Right lobe of liver (tissue), 6 donors: ENCODE results near the gene TAOK3. TPM values are rescaled to one million over a fixed set of nuclear protein-coding genes. Genes with fewer than 3 reads are reported as not detected.

ENCODE experiments used
- ATAC-seq, 4 donors: fragments of 200-7000 bp; cut with Tn5 transposase; one replicate each; pipeline ENCODE4 v1.9.1; 2020; ENCODE audit warnings: mild to moderate bottlenecking in 4 of 4, moderate library complexity in 4 of 4
- DNase-seq, 3 donors: peaks; one replicate each; pipeline ENCODE4 v3.0.0-alpha.2; 2020
- H3K27ac ChIP-seq, 3 donors: fragments of 200-600 bp; one replicate each; pipeline ENCODE4 v1.8.0; 2022
- H3K27me3 ChIP-seq, 2 donors: fragments of 200-600 bp; one replicate each; pipeline ENCODE4 v1.8.0; 2022
- H3K36me3 ChIP-seq, 4 donors: fragments of 200-600 bp; sonication (generic) in 1 of 4; one replicate each; pipeline versions ENCODE4 v1.5.1 to v1.8.0; 2017 to 2022; ENCODE audit warnings: control low read depth in 1 of 4
- H3K4me1 ChIP-seq, 4 donors: fragments of 200-600 bp; sonication (generic) in 1 of 4; one replicate each; pipeline versions ENCODE4 v1.5.1 to v1.8.0; 2017 to 2022; ENCODE audit warnings: control low read depth in 1 of 4
- H3K4me3 ChIP-seq, 3 donors: fragments of 200-600 bp; one replicate each; pipeline ENCODE4 v1.8.0; 2022
- H3K9me3 ChIP-seq, 4 donors: fragments of 200-600 bp; sonication (generic) in 1 of 4; one replicate each; pipeline versions ENCODE4 v1.5.1 to v1.8.0; 2017 to 2022; ENCODE audit warnings: control low read depth in 1 of 4
- POLR2A ChIP-seq: fragments of 450-650 bp; IDR thresholded peaks from one replicate; pipeline ENCODE4 v1.6.1; 2017; ENCODE audit warnings: antibody characterized with exemption, mild to moderate bottlenecking
- WGBS: methylation state at CpG from one replicate; pipeline ENCODE4 v1.1.6; 2018; ENCODE audit warnings: low coverage, low lambda C conversion rate; ENCODE audit not compliant: insufficient coverage; ENCODE audit errors: missing lambda C conversion rate; 5-methylcytosine and 5-hydroxymethylcytosine counted together
- intact Hi-C, 2 donors: fragments of 100-400 bp; cut with DNase I; formaldehyde crosslinking; loops; one replicate each; pipeline versions ENCODE4 v1.11.2 to v1.14.1; 2022
- total RNA-seq, 6 experiments: library from RNA; depleted of rRNA in 2 of 6; stranded (reverse); fragments of >200 nt in 2 of 6; fragmentation: NEBNext Ultra II Directional in 3 of 6; extraction: Animal tissue kit (Norgen Biotek cat#: 25700) in 3 of 6; gene quantifications; one replicate each; pipeline versions ENCODE4 v1.1.0 to v1.2.4, GENCODE V29; 2016 to 2023
- TF ChIP-seq, protein P1 (sequence below), 4 donors: fragments of 200-600 bp in 3 of 4; fragments of 450-650 bp in 1 of 4; IDR thresholded peaks; one replicate each; pipeline versions ENCODE4 v1.5.1 to v1.8.0; 2016 to 2022; ENCODE audit warnings: antibody characterized with exemption in 4 of 4, mild to moderate bottlenecking in 2 of 4
- donor health status: DM: no; HTN: yes; CAD: no.
- donor health status: DM: no; HTN: no; CAD: no.
- donor health status: DM: no; HTN: no; CAD: no.
- donor health status: DM: no; HTN: yes; CAD: no.
- donor health status: DM: no; HTN: yes; CAD: no.

Gene TAOK3
- total RNA-seq, 6 experiments from 2014 or later: 12.2 to 21.9 (median 17.7) TPM

DNA sequence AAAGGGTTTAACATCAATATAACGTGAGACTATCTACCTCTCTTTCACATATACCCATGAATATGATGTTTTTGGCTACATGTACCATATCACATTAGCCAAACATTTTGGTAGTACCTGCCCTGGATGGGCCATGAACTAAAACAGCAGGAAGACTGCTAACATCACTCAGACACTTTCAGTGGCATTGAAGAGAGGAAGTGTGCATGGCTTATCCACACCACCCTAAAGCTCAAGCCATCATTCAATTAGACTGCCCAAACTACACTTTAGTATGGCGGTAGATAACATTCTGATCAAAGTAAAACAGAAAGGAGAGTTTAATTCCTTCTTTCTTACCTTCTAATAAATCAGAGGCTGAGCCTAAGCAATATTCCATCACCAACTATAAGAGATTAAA, 133.8 kb downstream of the TAOK3 start:
- H3K4me1 ChIP-seq: peaks cover 0 to 3% (median 0%) of the 10 kb centered on the region in 4 donors
- peaks cover 0 to 29% (median 7%) of the 10 kb centered on the region in 4 donors for H3K36me3 ChIP-seq
- H3K4me3 ChIP-seq: no peak overlapping the region
- intact Hi-C loops: no loop called here
- DNase-seq (no peak), ATAC-seq (no peak)
- H3K27ac ChIP-seq: no peak overlapping the region
- 90% methylated on average over 1 of the region's 2 CpGs for WGBS
- no peaks in the 10 kb centered on the region for H3K9me3 ChIP-seq
- TF ChIP-seq, protein P1, sequence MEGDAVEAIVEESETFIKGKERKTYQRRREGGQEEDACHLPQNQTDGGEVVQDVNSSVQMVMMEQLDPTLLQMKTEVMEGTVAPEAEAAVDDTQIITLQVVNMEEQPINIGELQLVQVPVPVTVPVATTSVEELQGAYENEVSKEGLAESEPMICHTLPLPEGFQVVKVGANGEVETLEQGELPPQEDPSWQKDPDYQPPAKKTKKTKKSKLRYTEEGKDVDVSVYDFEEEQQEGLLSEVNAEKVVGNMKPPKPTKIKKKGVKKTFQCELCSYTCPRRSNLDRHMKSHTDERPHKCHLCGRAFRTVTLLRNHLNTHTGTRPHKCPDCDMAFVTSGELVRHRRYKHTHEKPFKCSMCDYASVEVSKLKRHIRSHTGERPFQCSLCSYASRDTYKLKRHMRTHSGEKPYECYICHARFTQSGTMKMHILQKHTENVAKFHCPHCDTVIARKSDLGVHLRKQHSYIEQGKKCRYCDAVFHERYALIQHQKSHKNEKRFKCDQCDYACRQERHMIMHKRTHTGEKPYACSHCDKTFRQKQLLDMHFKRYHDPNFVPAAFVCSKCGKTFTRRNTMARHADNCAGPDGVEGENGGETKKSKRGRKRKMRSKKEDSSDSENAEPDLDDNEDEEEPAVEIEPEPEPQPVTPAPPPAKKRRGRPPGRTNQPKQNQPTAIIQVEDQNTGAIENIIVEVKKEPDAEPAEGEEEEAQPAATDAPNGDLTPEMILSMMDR (IDR thresholded peaks at IDR 0.05): no peak
- no peak for TF ChIP-seq POLR2A
- H3K27me3 ChIP-seq: no peaks in the 10 kb centered on the region

DNA sequence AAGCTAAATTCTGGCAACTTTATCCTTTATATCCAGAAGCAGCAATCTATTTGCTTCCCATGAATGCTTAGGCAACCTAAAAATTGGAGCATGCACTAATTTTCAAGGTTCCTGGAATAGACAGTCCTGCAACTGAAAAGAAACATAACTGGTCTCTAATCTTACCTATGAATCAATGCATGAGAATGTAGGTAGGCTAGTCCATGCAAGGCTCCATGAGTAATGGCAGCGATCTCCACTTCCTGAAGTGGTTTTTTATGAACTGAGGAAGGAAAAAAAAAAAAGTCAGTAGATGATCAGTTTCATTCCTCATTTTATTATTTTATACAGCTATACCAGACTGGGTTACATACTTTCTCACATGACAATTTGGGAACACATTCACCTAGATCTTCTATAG, 134.8 kb downstream of the TAOK3 start:
- DNase-seq: no peak
- peaks cover 0 to 3% (median 0%) of the 10 kb centered on the region in 4 donors for H3K4me1 ChIP-seq
- no peak for ATAC-seq
- intact Hi-C loops: no loop called here
- peaks cover 0 to 26% (median 7%) of the 10 kb centered on the region in 4 donors for H3K36me3 ChIP-seq
- H3K9me3 ChIP-seq: no peaks in the 10 kb centered on the region
- H3K27ac ChIP-seq: no peak overlapping the region
- no peak for TF ChIP-seq POLR2A
- TF ChIP-seq, protein P1 (IDR thresholded peaks at IDR 0.05): no peak
- no peaks in the 10 kb centered on the region for H3K27me3 ChIP-seq
- 86% methylated on average over 1 of the region's 1 CpG for whole genome bisulfite sequencing
- H3K4me3 ChIP-seq: no peak overlapping the region

- no peak for TF ChIP-seq POLR2A
- TF ChIP-seq, protein P1 (IDR thresholded peaks at IDR 0.05): no peak
- Histone ChIP-seq H3K36me3 (peaks cover 0 to 20% (median 7%) of the 10 kb centered on the region in 4 donors), H3K27ac (no peak overlapping the region), H3K9me3 (no peaks in the 10 kb centered on the region), H3K4me1 (peaks cover 0 to 3% (median 0%) of the 10 kb centered on the region in 4 donors), H3K4me3 (no peak overlapping the region), H3K27me3 (no peaks in the 10 kb centered on the region)
- DNase-seq (no peak), ATAC-seq (peak in 3 of 4 donors; percentile 38 to 58 (median 48))
- 44% methylated on average over 1 of the region's 1 CpG for WGBS
- intact Hi-C loops: no loop called here
Measured at GRCh38 chr12:118237052-118237665, 135.5 kb downstream of the TAOK3 start.

- Histone ChIP-seq H3K4me3 (no peak overlapping the region), H3K9me3 (no peaks in the 10 kb centered on the region), H3K27me3 (no peaks in the 10 kb centered on the region), H3K27ac (peak overlapping the region in 1 of 3 donors; percentile 78), H3K4me1 (peaks cover 0 to 20% (median 1%) of the 10 kb centered on the region in 4 donors), H3K36me3 (no peaks in the 10 kb centered on the region)
- intact Hi-C loops: no loop called here
- DNase-seq (no peak), ATAC-seq (peak in 1 of 4 donors; percentile 28)
- TF ChIP-seq POLR2A: no peak
- TF ChIP-seq, protein P1 (IDR thresholded peaks at IDR 0.05): no peak
Measured at GRCh38 chr12:118220702-118221101, 152.0 kb downstream of the TAOK3 start.
